GM18519 (cell line): ENCODE data around the gene CHAD.

Experiments
- ATAC-seq: cut with Tn5 transposase; IDR thresholded peaks from one replicate; pipeline ENCODE4 v1.9.1; 2021; ENCODE audit warnings: mild to moderate bottlenecking, moderate library complexity; ENCODE audit not compliant: unreplicated experiment, low FRiP score

The CHAD gene

DNA sequence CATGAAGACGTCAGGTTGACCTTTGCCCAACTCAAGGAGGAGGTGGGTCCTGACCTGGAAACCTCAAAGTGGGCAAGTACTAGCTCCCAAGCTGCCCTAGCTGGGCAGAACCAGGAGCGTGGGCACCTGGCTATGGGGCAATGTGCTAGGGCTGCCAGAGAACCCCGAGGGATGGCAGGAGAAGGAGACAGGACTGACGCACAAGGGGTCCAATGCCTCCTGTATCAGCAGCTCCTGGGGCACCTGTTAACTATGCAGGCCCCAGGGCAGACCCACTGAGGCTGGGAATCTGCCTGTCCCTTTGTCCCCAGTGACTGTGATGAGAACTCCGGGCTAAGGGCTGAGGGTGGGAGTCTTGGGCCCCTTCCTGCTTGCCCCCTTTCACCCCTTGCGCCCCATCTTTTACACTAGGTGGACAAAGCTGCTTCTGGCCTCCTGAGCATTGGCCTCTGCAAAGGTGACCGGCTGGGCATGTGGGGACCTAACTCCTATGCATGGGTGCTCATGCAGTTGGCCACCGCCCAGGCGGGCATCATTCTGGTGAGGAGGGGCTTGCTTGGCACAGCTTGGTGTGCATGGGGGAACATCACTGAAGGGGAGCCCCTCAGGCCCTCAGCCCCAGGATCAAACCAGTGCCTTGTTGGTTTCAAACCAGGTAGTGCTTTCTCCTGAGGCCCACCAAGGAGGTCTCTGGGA lies 7.7 kb downstream of the CHAD start:
- no peak for ATAC-seq

DNA sequence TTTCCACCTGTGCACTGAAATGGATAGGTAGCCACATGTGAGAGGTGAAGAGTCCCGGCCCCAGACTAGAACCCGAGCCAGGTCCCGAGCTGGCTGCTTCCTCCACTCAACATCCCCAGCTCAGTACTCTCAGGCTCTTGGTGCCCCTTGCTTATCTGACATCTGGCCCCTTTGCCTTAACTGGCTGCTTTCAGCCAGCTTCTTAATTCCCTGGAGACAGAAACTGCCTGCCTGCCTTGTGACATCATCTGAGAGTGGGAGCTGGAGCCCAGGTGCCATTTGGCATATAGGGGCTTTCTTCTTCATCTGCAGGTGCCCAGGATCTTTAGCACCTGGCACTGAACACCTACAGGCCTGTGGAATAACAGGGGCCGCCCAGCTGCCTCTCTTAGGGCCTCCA lies 8.9 kb downstream of the CHAD start:
- ATAC-seq: no peak

DNA sequence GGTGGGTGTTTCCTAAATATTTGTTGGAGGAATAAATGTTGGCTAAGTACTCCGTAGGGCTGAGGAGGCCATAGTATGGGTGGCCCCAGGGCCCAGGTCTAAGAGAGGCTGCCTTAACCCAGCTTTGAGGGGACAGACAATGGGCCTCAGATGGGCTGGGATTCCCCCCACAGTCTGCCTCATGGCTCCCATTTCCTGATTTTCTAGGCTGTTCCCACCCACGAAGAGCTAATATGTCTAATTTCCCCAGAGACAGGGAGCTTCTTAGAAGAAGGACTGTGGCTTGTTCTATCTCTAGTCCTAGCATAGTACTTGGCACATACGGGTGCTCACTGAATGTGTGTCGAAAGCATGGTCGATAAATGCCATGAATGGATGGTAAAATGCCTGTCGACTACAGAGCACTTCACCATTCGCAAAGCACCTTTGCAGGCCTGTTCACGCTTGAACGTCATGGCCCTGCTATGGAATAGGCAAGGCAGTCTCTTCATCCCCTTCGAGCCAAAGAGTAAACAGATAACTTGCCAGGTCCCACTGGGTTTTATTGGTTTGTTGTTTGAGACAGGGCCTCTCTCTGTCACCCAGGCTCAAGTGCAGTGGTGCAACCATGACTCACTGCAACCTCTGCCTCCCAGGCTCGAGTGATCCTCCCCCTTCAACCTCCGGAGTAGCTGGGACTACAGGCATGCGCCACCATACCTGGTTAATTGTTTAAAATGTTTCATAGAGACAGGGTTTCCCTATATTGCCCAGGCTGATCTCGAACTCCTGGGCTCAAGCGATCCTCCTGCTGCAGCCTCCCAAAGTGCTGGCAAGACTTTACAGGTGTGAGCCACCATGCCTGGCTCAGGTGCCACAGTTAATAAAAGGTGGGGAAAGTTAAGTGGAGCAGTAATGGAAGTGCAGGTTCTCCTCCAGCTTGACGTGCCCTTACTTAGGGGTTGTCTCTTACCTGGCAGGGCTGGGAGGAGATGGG lies 9.7 kb downstream of the CHAD start:
- ATAC-seq: no peak

DNA sequence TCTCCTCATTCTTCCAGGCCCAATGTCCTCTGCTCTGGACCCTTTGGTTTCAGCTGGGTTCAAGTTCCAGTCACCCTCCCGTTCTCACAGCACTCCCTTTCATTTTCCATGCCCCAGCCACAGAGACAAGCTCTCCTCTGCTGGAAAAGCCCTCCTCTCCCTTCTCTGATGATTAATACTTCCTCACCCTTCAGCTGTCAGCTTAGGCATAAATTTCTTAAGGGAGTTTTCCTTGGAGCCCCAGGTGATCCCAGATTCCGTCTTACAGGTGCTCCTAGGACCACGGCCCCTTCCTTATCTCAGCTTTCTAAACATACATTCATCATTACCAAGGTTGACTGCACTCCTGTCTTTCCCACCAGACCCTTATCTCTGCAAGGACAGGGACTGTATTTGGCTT lies 10.4 kb downstream of the CHAD start:
- no peak for ATAC-seq

DNA sequence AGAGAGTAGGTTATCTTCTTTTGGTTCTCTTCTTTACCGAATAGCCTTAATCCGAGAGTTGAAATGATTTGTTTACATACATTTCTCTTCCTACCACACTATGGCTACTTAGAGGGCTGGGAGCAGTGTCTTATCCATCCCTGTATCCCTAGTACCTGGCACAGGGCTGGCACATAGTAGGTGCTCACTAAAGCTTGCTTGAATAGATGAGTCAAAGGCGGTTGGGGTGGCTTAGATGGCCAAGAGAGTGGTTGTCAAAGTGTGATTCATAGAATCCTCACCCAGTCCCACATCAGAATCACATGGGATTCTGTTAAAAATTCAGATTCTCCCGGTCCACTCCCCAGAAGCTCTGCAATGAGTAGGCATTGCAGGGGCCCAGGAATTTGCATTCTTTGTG lies 11.1 kb downstream of the CHAD start:
- ATAC-seq: no peak

DNA sequence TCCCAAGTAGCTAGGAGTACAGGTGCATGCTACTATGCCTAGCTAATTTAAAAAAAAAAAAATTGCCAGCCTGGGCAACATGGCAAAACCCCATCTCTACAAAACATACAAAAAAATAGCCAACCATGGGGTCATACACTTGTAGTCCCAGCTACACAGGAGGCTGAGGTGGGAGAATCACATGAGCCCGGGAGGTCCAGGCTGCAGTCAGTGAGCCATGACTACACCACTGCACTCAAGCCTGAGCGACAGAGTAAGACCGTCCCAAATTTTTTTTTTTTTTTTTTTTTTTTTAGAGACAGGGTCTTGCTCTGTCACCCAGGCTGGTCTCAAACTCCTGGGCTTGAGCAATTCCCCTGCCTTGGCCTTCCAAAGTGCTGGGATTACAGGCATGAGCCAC lies 14.8 kb downstream of the CHAD start:
- ATAC-seq: no peak

DNA sequence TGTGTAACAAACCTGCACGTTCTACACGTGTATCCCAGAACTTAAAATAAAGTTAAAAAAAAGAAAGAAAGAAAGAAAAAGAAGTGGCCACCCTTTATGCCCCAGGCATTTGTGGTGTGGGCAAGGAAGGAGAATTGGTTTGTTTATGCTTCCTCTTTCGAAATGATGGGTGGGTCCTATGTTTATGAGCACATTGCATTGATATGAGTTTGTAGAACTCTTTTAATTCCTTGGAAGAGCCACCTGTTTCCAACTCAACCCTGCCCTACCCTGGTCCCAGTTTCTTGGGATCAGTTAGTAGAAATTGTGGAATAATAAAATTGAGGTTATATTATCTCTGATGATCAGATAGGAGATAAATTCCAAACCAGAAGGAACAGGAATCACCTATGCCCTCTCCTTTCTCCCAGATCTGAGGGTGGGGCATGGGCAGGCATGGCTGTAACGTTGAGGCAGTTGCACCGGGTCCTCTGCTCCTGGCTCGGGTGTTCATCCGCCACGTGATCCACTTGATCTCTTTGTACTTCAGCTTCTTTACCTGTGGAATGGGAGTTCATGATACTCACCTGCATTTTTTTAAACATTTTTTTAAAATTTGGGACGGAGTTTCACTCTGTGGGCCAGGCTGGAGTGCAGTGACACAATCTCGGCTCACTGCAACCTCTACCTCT lies 15.9 kb downstream of the CHAD start:
- no peak for ATAC-seq

DNA sequence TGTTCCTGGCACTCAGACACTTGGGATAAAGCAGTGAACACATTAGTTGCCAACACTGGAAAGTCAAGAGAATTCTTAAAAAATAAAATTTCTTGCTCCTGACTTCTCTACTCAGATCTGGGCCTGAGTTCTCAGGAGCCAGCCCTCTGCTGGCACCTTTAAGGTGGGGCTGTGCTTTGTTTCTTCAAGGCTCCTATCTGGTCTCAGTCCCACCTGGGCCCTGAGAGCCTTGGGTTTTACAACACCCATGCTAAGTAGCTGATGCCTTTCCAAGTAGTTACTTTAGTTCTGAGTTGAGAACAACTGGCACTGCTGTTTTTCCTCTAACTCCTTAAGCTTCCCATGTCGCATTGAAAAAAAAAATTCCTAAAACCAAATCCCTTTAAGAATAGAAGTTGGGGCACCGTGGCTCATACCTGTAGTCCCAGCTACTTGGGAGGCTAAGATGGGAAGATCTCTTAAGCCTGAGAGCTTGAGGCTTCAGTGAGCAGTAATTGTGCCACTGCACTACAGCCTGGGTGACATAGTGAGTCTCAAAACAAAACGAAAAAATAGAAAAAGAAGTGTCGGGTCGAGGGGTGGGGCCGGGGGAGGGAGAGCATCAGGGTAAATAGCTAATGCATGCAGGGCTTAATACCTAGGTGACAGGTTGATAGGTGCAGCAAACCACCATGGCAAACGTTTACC lies 16.6 kb downstream of the CHAD start:
- no peak for ATAC-seq

DNA sequence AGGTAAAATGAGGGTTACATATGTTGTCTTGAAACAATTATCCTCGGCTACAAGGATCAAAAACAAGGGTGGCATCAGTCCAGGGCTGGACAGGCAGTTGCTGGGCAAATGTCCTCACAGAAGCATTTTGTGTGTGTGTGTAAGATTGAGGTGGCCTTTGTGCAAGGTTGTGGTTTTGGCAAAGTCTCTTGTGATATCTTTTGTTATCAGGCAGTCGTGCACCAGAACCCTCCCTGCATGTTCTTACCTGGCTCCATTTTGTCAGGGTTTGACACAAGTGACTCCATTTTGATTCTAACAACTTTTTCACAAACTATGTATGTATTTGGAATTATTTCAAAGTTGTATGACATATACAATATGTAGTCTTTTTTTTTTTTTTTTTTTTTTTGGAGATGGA lies 20.0 kb downstream of the CHAD start:
- no peak for ATAC-seq

DNA sequence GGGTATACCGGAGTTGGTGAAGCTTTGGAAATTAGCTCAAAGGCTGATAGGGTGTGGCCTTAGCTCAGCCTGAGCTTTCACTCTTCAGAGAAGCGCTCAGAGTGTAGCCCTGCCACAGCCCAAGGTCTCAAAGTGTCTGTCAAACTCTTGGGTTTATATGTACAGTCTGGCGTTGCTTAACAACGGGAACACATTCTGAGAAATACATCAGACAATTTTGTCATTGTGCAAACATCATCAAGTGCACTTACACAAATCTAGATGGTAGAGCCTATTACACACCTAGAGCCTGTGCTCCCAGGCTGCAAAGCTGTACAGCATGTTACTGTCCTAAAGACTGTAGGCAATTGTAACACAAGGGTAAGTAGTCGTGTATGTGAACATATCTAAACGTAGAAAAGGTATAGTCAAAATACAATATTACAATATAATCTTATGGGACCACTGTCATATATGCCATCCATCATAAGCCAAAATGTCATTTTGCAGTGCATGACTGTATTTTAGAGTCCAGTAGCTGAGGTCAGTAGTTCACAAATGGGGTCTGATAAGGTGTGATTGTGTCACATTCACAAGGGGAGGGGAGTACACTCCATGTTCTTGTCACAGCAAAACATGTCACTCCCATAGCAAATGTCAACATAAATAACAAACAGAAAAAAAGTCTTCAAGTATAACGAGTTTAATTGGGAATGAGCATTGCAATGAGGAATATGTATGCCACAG lies 20.6 kb downstream of the CHAD start:
- ATAC-seq: no peak

DNA sequence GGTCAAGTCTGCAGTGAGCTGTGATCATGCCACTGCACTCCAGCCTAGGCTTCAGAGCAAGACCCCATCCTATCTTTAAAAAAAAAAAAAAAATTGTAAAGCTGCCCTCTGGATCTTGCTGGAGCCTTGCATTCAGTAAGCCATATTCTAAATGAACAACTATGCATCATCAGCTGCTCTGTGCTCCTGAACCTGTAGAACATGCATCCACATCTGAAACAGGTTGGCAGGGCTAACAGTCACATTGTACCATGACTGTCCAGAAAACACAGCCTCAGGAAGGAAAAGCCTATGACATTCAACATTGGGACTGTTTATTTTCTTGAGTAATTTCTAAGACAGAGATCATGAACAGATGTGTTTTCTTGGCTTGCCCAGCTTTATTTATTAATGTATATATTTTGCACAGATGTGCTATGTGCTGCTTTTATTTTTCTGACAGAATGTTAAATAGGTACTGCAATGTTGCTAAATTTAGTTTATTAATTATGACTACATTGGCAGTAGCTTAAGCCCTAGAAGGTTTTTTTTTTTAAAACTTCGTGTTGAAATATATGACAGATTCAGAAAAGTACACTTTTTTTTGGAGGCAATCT lies 22.9 kb downstream of the CHAD start:
- no peak for ATAC-seq

DNA sequence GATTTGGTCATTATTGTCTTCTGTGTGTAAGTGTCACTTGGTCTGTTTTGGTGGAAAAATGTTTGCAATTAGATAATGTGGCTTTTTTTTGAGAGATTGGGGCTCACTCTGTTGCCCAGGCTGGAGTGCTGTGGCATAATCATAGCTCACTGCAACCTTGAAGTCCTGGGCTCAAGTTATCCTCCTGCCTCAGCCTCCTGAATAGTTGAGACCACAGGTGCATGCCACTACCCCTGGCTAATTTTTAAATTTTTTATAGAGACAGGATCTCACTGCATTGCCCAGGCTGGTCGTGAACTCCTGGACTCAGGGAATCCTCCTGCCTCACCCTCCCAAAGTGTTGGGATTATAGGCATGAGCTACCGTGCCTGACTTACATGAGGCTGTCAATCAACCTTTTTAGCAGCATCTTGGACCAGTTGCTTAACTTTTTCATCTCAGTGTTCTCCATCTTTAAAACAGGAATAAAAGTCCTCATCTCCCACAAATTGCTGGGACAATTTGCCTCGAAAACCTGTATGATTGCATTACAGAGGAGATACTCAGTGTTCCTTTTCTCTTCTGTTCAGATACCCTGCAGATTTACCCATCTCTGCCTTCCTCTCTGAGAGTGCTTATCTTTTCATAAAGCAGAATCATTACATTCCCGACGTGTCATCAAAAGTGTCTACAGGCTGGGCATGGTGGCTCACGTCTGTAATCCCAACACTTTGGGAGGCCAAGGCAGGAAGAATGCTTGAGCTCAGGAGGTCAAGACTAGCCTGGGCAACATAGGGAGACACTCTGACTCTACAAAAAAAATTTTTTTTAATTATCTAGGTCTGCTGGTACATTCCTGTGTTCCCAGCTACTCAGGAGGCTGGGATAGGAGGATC lies 23.6 kb downstream of the CHAD start:
- no peak for ATAC-seq

DNA sequence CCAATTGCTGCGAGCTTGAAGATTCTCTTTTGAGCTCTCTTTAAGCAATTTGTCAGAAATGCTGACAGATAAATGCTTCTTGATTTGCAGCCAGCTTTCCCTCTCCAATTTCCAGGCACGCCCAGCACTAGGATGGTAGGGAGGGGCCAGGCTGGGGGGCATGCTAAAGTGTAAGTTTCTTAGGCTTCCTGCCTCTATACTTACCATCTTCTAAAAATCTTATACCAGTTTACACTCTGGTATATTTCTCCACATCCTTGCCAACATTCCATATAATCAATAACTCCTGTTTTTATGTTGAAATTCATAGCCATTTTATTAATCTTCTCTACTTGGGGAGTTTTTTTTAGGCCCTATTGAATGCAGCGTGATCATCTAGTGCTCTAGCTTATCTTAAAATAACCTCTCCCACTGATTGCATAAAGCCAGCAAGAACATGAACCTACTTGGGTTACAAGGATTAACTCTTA lies 25.1 kb downstream of the CHAD start:
- ATAC-seq: no peak

DNA sequence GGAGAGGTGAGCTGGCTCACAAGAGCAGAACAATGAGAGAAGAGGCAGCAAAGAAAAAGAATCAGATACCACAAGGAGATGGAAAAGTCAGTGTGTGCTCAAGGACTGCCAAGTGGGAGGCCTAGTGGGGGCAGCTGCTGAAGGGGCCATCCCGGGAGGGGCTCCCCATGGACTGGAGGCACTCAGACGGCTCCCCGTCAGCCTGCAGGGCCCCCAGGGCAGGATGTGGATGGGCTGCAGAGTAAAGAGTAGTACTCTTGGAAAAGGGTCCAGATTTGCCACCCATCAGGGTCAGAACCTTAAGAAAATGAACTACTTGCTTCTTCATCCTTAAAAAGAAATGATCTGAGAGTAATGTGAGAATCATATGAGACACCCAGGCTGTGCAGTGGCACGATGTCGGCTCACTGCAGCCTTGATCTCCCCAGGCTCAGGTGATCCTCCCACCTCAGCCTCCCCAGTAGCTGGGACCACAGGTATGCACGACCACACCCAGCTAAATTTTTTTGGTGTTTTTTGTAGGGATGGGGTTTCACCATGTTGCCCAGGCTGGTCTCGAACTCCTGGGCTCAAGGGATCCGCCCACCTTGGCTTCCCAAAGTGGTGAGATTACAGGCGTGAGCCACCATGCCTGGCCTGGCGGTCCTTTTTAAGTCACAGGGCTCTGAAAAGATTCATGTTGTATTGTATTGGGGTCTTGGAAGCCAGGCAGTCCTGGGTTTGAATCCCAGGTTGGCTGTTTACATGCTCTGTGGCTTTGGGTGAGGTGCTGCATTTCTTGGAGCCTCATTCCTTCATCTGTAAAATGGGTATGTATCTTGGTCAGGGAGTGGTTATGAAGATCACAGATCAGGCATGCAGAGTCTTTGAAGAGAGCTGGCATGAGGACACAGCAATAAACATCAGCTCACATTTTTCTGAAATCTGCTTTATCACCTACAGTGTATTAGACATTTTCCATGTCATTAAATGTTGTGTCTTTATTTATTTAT lies 27.5 kb downstream of the CHAD start:
- no peak for ATAC-seq

DNA sequence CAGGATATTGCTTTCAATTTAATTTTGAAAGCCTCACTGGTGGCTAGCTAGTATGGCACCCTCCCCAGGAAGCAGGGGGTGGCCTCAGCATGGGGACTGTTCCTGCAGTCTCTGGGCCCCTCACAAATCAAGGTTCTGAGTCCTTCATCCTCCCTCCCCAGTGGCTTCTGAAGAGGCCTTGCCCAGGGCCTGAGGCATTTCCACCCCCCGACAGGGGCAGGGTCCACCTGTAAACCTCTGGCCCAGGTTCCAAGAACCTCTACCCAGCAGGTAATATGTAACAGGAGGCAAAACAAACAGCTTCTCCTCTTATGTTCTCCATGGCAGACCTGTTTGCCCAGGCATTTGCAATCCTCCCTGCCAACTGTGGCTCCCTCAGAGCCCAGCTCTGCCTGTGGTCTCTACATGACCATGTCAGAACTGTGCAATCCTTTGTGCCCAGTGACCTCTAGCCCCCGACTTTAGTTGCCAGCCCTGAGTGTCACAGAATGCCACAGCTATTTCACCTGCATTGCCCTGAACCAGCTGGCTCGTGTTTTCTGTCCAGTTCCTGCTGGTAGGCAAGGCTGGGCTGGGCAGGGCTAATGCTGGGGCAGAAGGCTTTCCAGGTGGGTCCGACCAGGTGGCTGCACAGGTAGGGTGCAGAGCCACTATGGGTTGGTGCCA lies 28.4 kb downstream of the CHAD start:
- no peak for ATAC-seq

DNA sequence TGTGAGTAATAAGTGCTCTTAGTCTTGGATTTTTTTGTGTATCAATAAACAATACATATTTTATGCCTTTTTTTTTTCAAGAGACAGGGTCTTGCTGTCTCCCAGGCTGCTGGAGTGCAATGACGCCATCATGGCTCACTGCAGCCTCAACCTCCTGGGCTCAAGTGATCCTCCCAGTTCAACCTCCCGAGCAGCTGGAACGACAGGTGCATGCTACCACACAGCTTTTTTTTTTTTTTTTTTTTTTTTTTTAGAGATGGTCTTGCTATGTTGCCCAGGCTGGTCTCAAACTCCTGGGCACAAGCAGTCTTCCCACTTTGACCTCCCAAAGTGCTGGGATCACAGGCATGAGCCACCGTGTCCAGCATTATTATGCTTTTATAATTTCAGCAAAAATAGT lies 29.7 kb downstream of the CHAD start:
- no peak for ATAC-seq

DNA sequence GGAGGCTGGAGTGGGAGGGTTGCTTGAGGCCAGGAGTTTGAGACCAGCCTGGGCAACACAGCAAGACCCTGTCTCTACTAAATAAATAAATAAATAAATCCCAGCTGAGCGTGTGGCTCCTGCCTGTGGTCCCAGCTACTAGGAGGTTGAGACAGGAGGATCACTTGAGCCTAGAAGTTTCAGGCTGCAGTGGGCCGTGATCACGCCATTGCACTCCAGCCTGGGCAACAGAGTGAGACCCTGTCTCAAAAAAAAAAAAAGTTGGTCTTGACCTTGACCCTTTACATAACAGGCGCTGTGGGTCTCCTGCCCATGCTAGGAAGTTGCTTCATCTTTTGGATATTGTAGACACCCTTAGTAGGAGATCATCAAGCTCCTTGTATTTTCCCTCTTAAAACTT lies 31.3 kb downstream of the CHAD start:
- no peak for ATAC-seq
